Trophoblast cell (in vitro differentiated cells and primary cell): ENCODE results near the gene CCDC27.
A peak's percentile ranks its signal among the peaks of the same experiment; 100 is the strongest.

Experiments used
- DNase-seq, 2 donors: peaks; one replicate each; pipeline ENCODE4 v3.0.0-alpha.2; 2016
- H2AFZ ChIP-seq: 2 replicates; pipeline ENCODE4 v1.6.1; 2013; ENCODE audit warnings: low read length, moderate library complexity, mild to moderate bottlenecking; ENCODE audit not compliant: insufficient read depth, poor library complexity
- H2AK5ac ChIP-seq: 2 replicates; pipeline ENCODE4 v1.6.1; 2013; ENCODE audit warnings: mild to moderate bottlenecking, low read length
- H2BK120ac ChIP-seq: 2 replicates; pipeline ENCODE4 v1.6.1; 2013; ENCODE audit warnings: low read length, mild to moderate bottlenecking, moderate library complexity; ENCODE audit not compliant: insufficient read depth, poor library complexity
- H2BK12ac ChIP-seq: 2 replicates; pipeline ENCODE4 v1.6.1; 2013; ENCODE audit warnings: mild to moderate bottlenecking, low read length, moderate library complexity
- H2BK5ac ChIP-seq: 2 replicates; pipeline ENCODE4 v1.6.1; 2013; ENCODE audit warnings: low read length, low read depth, moderate library complexity, mild to moderate bottlenecking; ENCODE audit not compliant: poor library complexity
- H3K14ac ChIP-seq: 2 replicates; pipeline ENCODE4 v1.6.1; 2013; ENCODE audit warnings: mild to moderate bottlenecking, low read length
- H3K18ac ChIP-seq: 2 replicates; pipeline ENCODE4 v1.6.1; 2013; ENCODE audit warnings: mild to moderate bottlenecking, low read length
- H3K23ac ChIP-seq: 2 replicates; pipeline ENCODE4 v1.6.1; 2013; ENCODE audit warnings: low read length
- H3K27ac ChIP-seq: 2 replicates; pipeline ENCODE4 v1.5.1; 2013; ENCODE audit warnings: low read depth, mild to moderate bottlenecking, inconsistent platforms, low read length, moderate library complexity
- H3K27me3 ChIP-seq: 2 replicates; pipeline ENCODE4 v1.6.1; 2013; ENCODE audit warnings: inconsistent platforms, mild to moderate bottlenecking, low read length, moderate library complexity; ENCODE audit not compliant: insufficient read depth
- H3K36me3 ChIP-seq, 2 experiments: 1 replicate in 1 of 2; 2 replicates in 1 of 2; pipeline ENCODE4 v1.6.1; 2013; ENCODE audit warnings: low read length in 2 of 2, mild to moderate bottlenecking in 2 of 2, moderate library complexity in 1 of 2; ENCODE audit not compliant: insufficient read depth in 2 of 2, control insufficient read depth in 1 of 2
- H3K4ac ChIP-seq: 2 replicates; pipeline ENCODE4 v1.6.1; 2013; ENCODE audit warnings: low read depth, mild to moderate bottlenecking, low read length, moderate library complexity
- H3K4me1 ChIP-seq, 2 experiments: 1 replicate in 1 of 2; 2 replicates in 1 of 2; pipeline ENCODE4 v1.6.1; 2013; ENCODE audit warnings: low read length in 2 of 2, mild to moderate bottlenecking in 2 of 2, moderate library complexity in 1 of 2; ENCODE audit not compliant: insufficient read depth in 2 of 2, control insufficient read depth in 1 of 2
- H3K4me2 ChIP-seq: 2 replicates; pipeline ENCODE4 v1.6.1; 2013; ENCODE audit warnings: inconsistent platforms, mild to moderate bottlenecking, low read length, moderate library complexity
- H3K4me3 ChIP-seq: 2 replicates; pipeline ENCODE4 v1.5.1; 2013; ENCODE audit warnings: mild to moderate bottlenecking, low read depth, low read length, inconsistent platforms
- H3K79me1 ChIP-seq: one replicate; pipeline ENCODE4 v1.6.1; 2013; ENCODE audit warnings: low read length
- H3K79me2 ChIP-seq: 2 replicates; pipeline ENCODE4 v1.6.1; 2013; ENCODE audit warnings: low read length, mild to moderate bottlenecking; ENCODE audit not compliant: control insufficient read depth, insufficient read depth, poor library complexity
- H3K9ac ChIP-seq: 2 replicates; pipeline ENCODE4 v1.6.1; 2013; ENCODE audit warnings: mild to moderate bottlenecking, low read length
- H3K9me3 ChIP-seq: 2 replicates; pipeline ENCODE4 v1.6.1; 2013; ENCODE audit warnings: low read depth, mild to moderate bottlenecking, control low read depth, inconsistent platforms, low read length; ENCODE audit not compliant: insufficient read depth
- H4K12ac ChIP-seq: 2 replicates; pipeline ENCODE4 v1.6.1; 2013; ENCODE audit warnings: low read depth, mild to moderate bottlenecking, low read length, moderate library complexity
- H4K8ac ChIP-seq: 2 replicates; pipeline ENCODE4 v1.6.1; 2013; ENCODE audit warnings: low read depth, mild to moderate bottlenecking, low read length, moderate library complexity
- H4K91ac ChIP-seq: one replicate; pipeline ENCODE4 v1.6.1; 2013; ENCODE audit warnings: low read depth, mild to moderate bottlenecking, low read length, moderate library complexity
- WGBS: extraction: QIAGEN DNeasy Blood & Tissue Kit; methylation state at CpG from one replicate; pipeline ENCODE4 v1.1.7; 2013; ENCODE audit warnings: missing lambda C conversion rate; ENCODE audit not compliant: insufficient read length, insufficient coverage; ENCODE audit errors: extremely low coverage; 5-methylcytosine and 5-hydroxymethylcytosine counted together

CCDC27 gene

GRCh38 chr1:3768811-3769390 is 16.7 kb downstream of the CCDC27 start:
- no peak overlapping the region for H2AK5ac ChIP-seq
- no peak overlapping the region for H3K14ac ChIP-seq
- H2AFZ ChIP-seq = no peak overlapping the region
- H3K9me3 ChIP-seq = no peaks in the 10 kb centered on the region
- H2BK120ac ChIP-seq = no peak overlapping the region
- no peak overlapping the region for H2BK12ac ChIP-seq
- no CpG with 5 or more reads among the region's 22 CpGs for WGBS
- DNase-seq = no peak
- H3K27me3 ChIP-seq = no peaks in the 10 kb centered on the region
- no peak overlapping the region for H3K27ac ChIP-seq
- no peak overlapping the region for H3K23ac ChIP-seq
- peaks cover 7% of the 10 kb centered on the region for H3K79me1 ChIP-seq
- no peaks in the 10 kb centered on the region for H3K36me3 ChIP-seq
- no peak overlapping the region for H2BK5ac ChIP-seq
- H3K4me2 ChIP-seq = no peak overlapping the region
- no peak overlapping the region for H3K4ac ChIP-seq
- H4K8ac ChIP-seq = no peak overlapping the region
- H3K18ac ChIP-seq = no peak overlapping the region
- no peaks in the 10 kb centered on the region for H3K79me2 ChIP-seq
- H4K12ac ChIP-seq = no peak overlapping the region
- H3K4me3 ChIP-seq = no peak overlapping the region
- H3K4me1 ChIP-seq = peaks cover 10 to 19% of the 10 kb centered on the region in 2 experiments
- H3K9ac ChIP-seq = no peak overlapping the region
- H4K91ac ChIP-seq = no peak overlapping the region

- Histone ChIP-seq H4K8ac (no peak overlapping the region), H3K18ac (no peak overlapping the region), H3K4me1 (peaks cover 14 to 29% of the 10 kb centered on the region in 2 experiments), H3K23ac (no peak overlapping the region), H4K12ac (no peak overlapping the region), H3K14ac (no peak overlapping the region), H2BK12ac (no peak overlapping the region), H2BK120ac (no peak overlapping the region), H3K9me3 (no peaks in the 10 kb centered on the region), H3K79me1 (peaks cover 7% of the 10 kb centered on the region), H3K27me3 (no peaks in the 10 kb centered on the region), H4K91ac (no peak overlapping the region), H2BK5ac (no peak overlapping the region), H3K79me2 (no peaks in the 10 kb centered on the region), H3K4me2 (no peak overlapping the region), H3K36me3 (no peaks in the 10 kb centered on the region), H3K27ac (no peak overlapping the region), H3K9ac (no peak overlapping the region), H3K4me3 (no peak overlapping the region), H3K4ac (no peak overlapping the region), H2AFZ (no peak overlapping the region), H2AK5ac (no peak overlapping the region)
- WGBS = no CpG with 5 or more reads among the region's 16 CpGs
- no peak for DNase-seq
These were observed 18.0 kb downstream of the CCDC27 start for GRCh38 chr1:3770047-3770765.

GRCh38 chr1:3771108-3772026 is 19.1 kb downstream of the CCDC27 start:
- H3K18ac ChIP-seq = no peak overlapping the region
- H3K4me3 ChIP-seq = no peak overlapping the region
- H2BK120ac ChIP-seq = no peak overlapping the region
- no peak overlapping the region for H2BK5ac ChIP-seq
- H4K12ac ChIP-seq = peak overlapping the region; percentile 65
- no peak overlapping the region for H3K4ac ChIP-seq
- H3K79me1 ChIP-seq = peaks cover 7% of the 10 kb centered on the region
- no peaks in the 10 kb centered on the region for H3K27me3 ChIP-seq
- H3K4me2 ChIP-seq = peak overlapping the region; percentile 90
- H3K9ac ChIP-seq = no peak overlapping the region
- peak overlapping the region; percentile 5 for H4K91ac ChIP-seq
- no CpG with 5 or more reads among the region's 32 CpGs for WGBS
- H3K9me3 ChIP-seq = no peaks in the 10 kb centered on the region
- H3K14ac ChIP-seq = peak overlapping the region; percentile 33
- no peaks in the 10 kb centered on the region for H3K36me3 ChIP-seq
- no peak overlapping the region for H2AK5ac ChIP-seq
- no peak overlapping the region for H3K23ac ChIP-seq
- peak overlapping the region; percentile 83 for H4K8ac ChIP-seq
- no peak overlapping the region for H2BK12ac ChIP-seq
- H3K79me2 ChIP-seq = no peaks in the 10 kb centered on the region
- H2AFZ ChIP-seq = no peak overlapping the region
- no peak for DNase-seq
- H3K4me1 ChIP-seq = peaks cover 18 to 37% of the 10 kb centered on the region in 2 experiments
- H3K27ac ChIP-seq = no peak overlapping the region

- peak; percentile 78 to 84 for DNase-seq
- Histone ChIP-seq H3K4ac (no peak overlapping the region), H3K14ac (peak overlapping the region; percentile 33), H4K91ac (peak overlapping the region; percentile 48), H3K4me3 (peak overlapping the region; percentile 76), H3K27ac (no peak overlapping the region), H3K9me3 (no peaks in the 10 kb centered on the region), H4K12ac (peak overlapping the region; percentile 65), H3K9ac (no peak overlapping the region), H3K79me1 (peaks cover 7% of the 10 kb centered on the region), H2AFZ (peak overlapping the region; percentile 76), H2BK5ac (no peak overlapping the region), H2AK5ac (no peak overlapping the region), H3K79me2 (no peaks in the 10 kb centered on the region), H3K18ac (peak overlapping the region; percentile 55), H3K27me3 (no peaks in the 10 kb centered on the region), H2BK12ac (no peak overlapping the region), H3K4me2 (peak overlapping the region; percentile 90), H3K23ac (no peak overlapping the region), H2BK120ac (peak overlapping the region; percentile 55), H3K4me1 (peaks cover 18 to 37% of the 10 kb centered on the region in 2 experiments), H3K36me3 (peaks cover 0 to 1% of the 10 kb centered on the region in 2 experiments), H4K8ac (peak overlapping the region; percentile 83)
- WGBS = no CpG with 5 or more reads among the region's 61 CpGs
These were observed 19.9 kb downstream of the CCDC27 start for GRCh38 chr1:3772027-3772714.
